Stimulated activated CD4-positive, alpha-beta T cell treated with anti-CD3 and anti-CD28 coated beads, TNF-alpha, amount 100 ng/mL, for 4 hours (primary cell): Measurements from ENCODE around the gene EGFL7.
"Not testable (repeated sequence)": the region's sequence is repeated elsewhere in the genome, so short reads cannot be mapped to it uniquely, and the experiment has no call there.

ENCODE experiments used
- DNase-seq, 3 experiments: peaks; one replicate each; pipeline ENCODE4 v3.0.0-alpha.2; 2020; ENCODE audit warnings: low read depth in 3 of 3

The EGFL7 gene

DNA sequence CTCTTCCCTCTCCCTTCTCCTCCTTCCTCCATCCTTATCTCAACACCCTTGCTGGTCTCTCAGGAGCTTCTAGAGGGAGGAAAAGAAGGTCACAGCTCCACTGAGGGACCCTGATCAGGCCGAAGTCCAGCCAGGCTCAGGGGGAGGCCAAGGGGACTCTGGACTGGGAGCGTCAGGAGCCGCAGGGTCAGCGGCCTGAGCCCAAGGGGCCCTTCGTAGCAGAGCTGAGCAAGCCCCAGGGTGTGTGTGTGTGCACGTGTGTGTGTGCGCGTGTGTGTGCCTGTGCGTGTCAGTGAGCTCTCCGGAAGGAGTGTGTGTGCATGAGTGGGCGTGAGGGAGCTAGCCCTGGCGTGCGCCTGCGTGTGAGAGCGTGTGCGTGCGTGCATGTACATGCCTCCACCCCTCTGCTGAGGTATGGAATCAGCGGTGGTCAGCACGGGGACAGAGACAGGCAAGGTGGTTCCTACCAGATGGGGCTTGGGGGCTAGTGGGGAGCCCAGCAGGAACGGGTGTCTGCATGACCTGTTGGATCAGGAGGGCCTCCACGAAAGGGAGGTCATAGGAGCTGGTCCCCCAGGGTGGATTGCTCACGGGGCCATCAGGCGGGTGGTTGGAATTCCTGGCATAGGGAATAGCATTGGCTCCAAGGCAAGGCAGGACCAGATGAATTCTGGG lies 34.6 kb downstream of the EGFL7 start:
- DNase-seq = no peak

DNA sequence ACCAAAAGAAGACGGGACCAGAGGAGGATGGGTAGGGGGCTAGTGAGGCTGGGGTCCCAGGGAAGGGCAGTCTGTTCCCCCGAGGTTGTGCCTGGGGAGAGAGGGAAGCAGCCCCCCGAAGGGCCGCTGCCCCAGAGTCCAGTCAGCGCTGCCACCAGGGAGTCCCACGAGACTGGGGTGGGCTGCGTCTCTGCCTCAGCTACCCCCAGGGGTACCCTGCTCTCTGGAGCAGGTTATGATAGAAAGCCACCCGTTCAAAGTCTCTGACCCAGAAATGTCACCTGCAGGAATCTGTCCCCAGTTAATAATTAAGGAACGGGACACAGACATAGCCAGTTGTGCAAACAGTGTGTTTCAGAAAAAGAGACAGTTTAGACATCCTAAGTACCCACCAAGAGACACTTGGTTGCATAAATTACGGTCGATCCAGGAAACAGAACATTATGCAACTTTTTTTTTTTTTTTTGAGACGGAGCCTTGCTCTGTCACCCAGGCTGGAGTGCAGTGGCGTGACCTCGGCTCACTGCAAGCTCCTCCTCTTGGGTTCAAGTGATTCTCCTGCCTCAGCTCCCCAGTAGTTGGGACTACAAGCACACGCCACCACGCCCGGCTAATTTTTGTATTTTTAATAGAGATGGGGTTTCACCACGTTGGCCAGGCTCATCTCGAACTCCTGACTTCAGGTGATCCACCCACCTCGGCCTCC lies 35.3 kb downstream of the EGFL7 start:
- DNase-seq = no peak

DNA sequence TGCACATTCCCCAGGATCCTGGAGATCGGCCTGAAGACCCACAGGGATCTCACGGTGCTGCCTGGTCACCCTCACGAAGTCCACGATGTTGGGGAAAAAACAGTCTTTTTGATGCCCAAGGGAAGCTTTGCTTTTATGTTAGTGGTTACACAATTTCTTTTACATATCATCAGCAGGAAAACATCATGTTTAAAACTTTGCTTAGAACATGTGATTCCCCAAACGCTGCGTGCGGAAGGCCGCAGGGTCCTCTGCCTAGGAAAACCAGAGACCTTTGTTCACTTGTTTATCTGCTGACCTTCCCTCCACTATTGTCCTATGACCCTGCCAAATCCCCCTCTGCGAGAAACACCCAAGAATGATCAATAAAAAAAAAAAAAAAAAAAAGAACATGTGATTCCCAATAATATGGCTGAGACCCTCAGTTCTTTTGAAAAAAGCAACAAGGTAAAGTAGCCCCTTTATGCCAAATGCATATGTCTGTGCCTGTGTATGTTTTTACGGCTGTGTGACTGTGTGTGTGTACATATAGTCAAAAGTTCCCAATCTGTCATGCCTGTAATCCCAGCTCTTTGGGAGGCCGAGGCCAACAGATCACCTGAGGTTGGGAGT lies 36.0 kb downstream of the EGFL7 start:
- DNase-seq = no peak

DNA sequence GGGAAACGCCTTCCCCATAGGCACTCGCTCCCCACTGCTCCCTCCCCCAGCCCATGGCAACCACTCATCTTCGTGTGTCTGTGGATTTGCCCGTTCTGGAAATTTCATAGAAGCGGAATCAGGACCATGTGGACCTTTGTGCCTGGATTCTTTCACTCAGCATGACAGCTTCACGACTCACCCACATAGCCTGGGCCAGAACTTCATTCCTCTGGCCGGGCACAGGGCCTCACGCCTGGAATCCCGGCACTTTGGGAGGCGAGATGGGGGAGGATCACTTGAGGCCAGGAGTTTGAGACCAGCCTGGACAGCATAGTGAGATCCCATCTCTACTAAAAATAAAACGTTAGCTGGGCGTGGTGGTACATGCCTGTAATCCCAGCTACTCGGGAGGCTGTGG lies 37.6 kb downstream of the EGFL7 start:
- DNase-seq = no peak

DNA sequence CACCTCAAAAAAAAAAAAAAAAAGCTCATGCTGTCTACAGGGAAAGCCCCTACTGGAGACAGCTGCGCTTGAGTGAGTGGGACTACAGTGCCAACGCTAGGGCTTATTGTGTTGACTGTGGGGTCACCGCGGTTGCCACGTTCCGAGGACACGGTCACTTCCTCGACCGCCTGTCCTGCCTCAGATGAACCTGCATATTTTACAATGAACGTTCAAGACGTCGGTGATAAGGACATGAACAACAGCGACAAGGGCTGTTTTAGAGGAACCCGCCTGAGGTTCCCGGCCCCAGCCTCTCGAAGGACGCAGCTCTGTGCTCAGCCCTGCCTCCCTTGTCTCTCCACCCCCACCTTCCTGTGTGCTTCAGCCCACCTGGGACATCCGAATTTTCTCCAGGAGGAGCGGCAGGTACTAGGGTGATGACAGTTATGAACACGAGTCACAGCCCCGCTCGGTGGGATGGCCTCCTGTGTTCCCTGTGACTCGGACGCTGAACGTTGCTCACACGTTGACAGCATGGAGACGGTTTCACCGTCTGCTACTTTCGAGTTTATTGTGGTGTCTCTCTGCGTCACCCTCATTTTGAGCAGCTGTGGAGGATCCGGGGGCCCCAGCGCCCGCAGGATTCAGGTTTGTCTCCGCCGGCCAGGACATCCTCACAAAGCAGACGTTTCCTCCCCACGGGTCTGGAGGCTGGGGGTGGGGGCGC lies 38.4 kb downstream of the EGFL7 start:
- DNase-seq = peak; percentile 19 to 36 (median 32)

DNA sequence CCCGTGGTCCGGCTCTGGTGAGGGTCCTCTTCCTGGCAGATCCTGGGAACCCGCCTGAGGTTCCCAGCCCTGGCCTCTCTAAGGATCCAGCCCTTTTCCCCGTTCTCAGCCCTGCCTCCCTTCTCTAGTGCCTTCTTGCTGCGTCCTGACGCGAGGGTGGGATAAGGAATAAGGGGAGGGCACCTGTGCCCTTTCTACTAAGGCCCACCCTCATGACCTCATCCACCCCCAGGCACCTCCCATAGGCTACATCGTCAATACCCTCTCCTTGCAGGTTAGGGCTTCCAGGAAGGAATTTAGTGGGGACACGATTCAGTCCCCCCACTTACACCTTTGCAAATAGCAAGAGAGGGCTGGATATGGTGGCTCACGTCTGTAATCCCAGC lies 38.9 kb downstream of the EGFL7 start:
- DNase-seq = no peak

DNA sequence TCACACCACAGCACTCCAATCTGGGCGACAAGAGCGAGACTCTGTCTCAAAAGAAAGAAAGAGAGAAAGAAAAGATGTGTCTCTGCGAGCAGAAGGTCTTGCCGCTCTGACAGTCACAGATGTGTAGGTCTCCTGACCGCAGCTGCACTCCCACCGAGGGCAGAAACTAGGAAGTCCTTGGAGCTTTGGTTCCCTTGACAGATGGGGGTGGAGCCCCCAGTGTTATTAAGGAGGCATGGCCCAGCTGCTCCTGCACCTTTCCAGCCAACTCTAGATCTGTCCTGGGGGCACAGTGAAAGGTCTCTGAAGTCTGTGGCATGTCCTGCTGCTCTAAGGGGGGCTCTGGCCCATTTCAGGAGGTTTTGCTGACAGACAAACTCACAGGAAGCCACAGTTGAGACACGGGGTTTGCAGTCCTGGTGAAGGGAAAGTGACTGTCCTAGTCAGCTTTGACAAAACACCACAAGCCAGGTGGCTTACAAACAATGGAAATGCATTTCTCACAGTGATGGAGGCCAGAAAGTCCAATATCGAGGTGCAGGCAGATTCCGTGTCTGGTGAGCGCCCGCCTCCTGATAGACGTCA lies 40.7 kb downstream of the EGFL7 start:
- DNase-seq = no peak

DNA sequence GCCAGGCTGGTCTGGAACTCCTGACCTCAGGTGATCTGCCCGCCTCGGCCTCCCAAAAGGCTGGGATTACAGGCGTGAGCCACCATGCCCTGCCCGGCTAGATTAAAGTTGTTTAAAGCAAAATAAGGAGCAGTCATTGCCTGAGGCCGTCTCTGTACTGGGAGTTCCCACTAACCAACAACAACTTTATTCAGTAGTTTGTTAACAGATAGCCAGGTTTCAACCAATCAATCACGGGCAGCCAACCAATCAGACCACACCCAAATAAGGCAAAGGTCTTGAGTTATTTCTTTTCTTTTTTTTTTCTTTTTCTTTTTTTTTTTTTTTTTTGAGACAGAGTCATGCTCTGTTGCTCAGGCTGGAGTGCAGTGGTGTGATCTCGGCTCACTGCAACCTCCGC lies 42.0 kb downstream of the EGFL7 start:
- not testable (repeated sequence) for DNase-seq

DNA sequence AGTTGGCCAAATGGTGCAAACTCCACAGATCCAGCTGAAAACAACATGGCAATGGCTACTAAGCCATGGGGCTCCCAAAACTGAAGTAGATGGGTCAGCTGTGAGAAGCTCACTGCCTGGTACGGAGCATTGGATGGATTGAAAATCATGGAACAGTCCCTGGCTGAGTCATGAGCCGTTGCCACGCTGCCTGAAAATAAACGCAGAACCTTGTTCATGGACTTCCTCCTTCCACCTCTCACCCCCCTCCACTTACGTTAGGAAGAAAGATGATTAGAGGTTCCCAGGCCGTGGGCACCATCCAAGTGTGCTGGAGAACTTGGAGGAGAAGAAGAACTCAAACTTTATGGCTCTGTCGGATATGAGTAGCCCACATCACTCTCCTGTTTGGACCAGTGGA lies 42.8 kb downstream of the EGFL7 start:
- DNase-seq = no peak

DNA sequence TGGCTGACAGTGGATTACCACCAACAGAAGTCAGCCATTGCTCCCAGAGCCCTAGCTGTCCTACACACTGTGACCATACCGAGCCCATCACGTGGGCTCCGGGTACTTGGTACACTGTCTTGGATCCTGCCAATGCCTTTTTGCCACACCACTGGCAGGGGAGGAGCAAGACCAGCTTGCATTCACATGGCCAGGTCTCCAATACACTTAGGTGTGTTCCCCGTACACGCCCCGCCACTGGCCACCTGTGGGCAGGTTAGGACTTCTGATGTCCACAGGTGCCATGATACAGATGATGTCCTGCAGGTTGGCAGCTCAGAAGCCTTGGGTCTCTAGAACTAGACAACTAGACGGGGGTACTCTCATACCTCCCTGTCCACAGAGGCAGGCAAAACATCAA lies 44.3 kb downstream of the EGFL7 start:
- no peak for DNase-seq

DNA sequence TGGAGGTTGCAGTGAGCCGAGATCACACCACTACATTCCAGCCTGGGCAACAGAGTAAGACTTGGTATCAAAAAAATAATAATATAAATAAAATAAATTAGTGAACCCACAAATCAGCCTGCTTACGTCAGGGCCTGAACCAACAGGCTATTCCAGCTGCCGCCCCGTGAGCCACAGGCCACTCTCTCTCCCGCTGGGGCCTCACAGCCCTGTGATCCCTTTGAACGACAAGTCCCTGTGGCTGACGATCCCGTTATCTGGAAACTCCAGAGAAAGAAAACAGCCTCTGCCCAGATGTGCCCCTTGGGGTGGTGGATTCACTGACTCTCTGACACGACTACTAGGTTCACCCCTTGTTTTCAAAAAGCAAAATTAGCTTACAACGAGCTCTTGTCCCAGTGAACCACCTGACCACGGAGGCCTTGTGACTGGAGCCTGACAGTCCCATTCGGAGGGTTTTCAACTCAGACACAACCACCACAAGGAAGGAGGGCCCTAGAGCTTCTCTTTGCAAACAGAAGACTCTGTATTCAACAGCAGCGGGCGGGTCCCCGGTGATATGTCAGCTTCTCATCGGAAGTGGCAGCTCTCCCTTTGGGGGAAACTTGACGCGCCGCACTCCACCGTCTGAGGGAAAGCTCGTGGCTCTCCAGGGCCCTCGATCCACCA lies 45.3 kb downstream of the EGFL7 start:
- DNase-seq = no peak

DNA sequence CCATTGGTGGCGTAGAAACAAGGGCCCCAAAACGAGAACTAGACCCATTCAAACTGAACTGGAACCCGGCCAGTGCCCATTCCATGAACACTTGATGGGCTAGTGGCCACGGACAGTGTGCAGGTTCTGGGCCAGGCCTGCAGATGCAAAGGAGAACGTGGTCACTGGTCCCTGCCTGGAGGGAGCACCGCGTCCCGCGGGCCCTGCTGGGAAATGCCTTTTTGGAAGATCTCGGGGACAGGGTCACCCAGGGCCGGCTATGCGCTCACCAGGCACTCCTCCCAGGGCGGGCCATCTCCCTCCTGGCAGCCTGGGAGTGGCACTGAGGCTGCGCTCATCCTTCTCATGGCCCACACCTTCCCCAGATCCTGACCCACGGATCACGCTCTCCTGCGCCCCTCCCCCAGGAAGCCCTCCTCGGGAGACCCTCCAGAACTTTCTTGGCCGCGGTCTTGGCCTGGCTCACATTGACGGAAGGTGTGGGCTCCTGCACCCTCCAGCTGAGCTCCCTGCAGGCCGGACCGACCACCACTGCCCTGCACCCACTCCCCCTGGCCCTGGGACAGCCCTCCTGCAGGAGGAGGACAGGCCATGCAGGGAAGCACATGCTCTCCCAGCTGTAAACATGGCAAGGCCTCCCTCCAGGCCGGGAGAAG lies 46.9 kb downstream of the EGFL7 start:
- DNase-seq = no peak

DNA sequence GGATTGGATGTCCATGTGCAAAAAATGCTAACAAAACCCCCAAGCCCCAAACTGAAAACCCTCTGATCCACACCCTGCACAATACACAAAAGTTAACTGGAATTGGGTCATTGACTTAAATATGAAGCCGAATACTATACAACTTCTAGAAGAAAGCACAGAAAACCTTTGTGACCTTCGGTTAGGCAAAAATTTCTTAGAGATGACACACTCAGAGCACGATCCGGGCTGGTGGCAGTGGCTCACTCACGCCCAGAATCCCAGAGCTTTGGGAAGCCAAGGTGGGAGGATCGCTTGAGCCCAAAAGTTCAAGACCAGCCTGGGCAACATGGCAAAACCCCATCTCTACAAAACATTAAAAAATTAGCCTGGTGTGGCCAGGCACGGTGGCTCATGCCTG lies 47.8 kb downstream of the EGFL7 start:
- no peak for DNase-seq

DNA sequence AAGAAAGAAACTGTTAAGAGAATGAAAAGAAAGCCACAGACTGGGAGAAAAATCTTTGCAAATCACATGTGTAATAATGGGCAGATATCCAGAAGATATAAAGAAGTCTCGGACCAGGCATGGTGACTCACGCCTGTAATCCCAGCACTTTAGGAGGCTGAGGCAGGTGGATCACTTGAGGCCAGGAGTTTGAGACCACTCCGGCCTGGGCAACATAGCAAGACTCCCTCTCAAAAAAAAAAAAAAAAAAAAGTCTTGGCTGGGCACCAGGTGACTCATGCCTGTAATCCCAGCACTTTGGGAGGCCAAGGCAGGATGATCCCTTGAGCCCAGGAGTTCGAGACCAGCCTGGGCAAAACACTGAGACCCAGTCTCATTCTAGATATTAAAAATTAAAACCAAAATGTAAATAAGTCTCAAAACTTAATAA lies 48.5 kb downstream of the EGFL7 start:
- not testable (repeated sequence) for DNase-seq

DNA sequence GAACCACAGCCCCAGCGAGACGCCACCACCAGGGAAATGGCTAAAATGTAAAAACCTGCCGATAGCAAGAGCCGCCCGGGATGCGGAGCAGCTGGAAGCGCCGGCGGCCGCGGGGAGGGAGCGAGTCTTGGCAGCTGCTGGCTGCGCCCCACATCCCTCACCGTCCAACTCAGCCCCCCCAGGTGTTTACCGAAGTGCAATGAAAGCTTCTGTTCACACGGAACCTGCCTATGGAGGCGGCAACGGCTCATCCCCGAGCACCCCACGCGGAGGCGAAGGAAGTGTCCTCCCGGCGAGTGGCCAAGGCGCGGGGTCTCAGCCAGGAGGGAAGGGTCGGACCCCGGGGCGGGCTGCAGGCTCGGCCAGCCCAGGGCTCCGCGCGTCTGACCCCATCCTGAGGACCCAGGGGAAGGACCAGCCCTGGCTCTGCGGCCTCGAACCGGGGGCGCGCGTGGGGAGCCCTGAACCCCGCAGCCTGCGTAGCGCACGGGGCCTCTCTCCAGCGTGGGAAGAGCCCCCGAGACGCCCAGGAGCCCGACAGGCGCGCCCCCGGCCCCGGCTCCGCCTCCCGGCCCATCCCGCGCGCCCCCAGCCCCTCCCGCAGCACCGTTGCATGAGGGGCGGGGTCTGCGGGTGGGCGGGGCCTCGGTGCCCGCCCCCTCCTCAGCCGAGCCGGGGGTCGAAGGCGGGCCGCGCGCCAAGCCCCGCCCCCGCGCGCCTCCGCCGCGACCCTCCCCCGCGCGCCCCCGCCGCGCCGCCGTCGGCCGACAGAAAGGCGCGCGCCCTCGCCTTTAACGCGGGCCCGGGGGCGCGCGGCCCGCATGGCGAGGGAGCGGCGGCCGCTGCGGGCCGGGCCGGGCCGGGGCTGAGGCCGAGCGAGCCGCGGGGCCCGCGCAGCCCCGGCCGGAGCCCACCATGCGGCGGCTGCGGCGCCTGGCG lies 49.3 kb downstream of the EGFL7 start, which contains the start of gene DIPK1B:
TSS of gene DIPK1B (plus strand) at position 822 of the 939 bp plus-strand sequence. CDS start at position 916, 94 bp downstream.
- DNase-seq = no peak

DNA sequence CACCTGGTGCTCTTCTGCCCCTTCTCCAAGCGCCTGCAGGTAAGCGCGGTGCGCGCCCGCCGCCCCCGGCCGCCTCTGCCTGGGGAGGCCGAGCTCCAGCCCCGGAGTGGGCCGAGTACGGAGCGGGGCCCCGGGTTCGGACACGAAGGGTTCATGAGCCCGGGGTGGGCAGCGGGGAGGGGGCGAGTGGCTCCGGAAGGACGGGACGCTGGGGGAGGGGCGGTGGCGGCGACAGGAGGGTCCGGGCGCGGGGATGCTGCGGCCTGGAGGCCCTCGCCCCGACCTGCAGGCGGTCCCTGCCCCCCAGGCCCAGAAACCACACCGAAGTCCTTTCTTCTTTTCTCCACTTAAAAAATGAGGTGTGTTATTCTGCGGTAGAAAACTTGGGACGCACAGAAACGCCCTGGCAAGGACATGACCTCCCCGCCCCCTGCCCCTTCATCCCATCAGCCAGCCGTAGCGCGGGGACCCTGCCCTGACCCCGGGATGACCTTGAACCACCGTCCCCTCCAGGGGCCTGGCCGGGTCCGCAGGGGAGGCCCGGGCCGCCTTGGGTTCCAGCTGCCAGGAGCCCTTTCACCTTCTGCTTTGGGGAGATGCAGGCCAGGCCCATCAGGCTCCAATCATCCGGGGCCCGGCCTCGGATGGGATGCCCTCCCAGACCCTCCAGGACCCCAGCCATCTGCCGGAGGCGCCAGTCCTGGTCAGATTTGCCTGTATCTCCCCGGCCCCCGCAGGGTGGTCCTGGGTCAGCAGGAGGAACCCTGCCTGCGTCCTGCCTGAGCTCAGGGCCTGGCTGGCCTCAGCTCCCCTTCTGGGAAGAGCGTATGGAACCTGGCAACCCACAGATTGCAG lies 50.2 kb downstream of the EGFL7 start:
- DNase-seq = no peak

DNA sequence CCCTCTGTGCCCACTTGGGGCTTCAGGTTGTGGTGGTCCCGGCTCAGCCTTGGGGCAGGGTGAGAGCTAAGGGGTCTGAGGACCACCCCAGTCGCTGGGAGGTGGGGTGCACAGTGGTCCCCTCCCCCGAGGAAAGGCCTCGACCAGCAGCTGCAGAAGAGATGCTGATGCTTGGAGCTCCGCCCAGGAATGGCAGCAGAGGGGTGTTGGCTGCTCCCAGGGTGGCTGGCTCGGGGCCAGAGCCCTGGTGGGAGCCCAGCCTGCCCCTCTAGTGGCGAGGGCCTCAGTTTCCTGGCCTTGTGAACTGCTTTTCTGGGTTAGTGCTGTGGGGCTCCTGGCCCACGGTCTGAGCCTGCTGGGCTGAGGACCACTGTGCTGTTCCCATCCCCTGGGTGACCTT lies 50.8 kb downstream of the EGFL7 start:
- no peak for DNase-seq

DNA sequence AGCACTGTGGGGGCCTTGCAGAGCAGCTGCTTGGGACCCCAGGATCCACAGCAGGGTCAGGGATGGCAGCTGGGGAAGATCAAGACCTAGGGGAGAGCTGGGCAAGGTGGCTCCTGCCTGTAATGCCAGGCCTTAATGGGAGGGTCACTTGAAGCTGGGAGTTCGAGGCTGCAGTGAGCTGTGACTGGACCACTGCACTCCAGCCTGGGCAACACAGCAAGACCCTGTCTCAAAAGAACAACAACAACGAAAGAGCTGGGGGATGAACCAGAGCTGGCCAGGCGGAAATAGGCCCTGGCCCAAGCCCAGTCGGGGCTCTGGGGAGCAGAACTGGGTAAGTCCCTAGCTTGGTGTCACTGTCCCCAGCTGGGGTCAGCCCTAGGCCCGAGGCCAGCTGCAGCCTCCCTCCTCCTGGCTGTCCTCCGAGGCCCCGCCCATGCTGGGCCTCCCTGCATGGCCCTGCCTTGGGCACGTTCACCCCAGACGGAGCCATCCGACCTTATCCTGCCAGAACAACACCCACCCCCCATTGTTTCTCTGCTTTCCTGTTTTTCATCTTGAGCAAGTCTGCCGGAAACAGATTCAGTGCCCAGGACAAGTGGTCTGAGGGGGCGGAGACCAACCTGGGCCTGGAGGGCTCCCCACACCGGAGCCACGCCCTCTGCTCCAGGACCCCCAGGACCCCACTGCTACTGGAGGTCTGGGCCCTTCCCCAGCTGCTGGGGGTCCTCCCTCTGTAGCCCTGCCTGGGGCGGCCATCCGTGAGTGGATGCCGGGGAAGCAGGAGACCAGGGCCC lies 51.6 kb downstream of the EGFL7 start:
- DNase-seq = no peak
